ENCODE measurements around the gene SRSF7. TPM values are rescaled to one million over a fixed set of nuclear protein-coding genes. Genes with fewer than 3 reads are reported as not detected.

The SRSF7 gene
- total RNA-seq, 1 experiment from 2014 or later: 377 TPM

DNA sequence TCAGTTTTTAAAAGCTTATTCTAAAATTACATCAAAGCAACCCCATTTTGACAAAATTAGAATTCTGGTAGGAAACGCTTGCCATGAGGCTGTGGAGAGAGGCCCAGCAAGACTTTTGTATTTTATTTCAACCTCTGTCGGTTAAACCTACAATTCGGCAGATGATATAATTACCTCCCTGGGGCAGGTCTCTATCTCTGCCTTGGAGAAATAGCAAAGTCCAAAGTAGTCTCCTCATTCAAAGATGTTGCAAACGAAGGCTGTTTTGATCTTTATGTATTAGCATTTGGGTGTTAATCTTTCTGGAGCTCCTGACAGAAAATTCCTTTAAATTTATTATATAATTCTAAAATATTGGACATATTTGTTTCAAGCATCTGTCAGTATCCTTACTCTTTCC is 49.6 kb downstream of the SRSF7 start:
- DNase-seq (ENCODE audit: low read depth): no peak

DNA sequence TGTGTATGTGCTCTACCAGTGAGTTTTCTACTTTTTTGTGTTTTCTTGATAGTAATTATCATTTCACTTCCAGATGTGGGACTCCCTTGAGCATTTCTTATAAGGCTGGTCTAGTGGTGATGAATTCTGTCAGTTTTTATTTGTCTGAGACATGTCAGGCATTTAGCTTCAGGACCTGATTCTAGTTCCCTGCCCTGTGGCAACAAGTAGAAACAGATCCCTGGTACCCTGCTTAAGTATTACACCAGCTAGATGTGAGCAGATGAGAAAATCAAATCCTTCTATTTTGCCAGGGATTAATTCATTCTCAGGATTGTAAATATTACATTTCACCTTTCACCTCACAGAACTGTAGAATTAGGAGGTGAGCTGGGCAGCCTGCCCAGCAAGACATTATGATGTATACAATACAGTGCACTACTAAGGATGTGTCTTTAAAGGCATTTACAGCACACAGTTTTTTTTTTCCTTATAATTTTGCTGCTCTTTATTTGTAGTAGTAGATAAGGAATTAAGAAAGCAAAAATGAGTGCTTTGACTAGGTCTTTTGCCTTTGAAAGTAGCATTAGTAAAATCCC is 50.2 kb downstream of the SRSF7 start:
- no peak for DNase-seq (ENCODE audit: low read depth)

DNA sequence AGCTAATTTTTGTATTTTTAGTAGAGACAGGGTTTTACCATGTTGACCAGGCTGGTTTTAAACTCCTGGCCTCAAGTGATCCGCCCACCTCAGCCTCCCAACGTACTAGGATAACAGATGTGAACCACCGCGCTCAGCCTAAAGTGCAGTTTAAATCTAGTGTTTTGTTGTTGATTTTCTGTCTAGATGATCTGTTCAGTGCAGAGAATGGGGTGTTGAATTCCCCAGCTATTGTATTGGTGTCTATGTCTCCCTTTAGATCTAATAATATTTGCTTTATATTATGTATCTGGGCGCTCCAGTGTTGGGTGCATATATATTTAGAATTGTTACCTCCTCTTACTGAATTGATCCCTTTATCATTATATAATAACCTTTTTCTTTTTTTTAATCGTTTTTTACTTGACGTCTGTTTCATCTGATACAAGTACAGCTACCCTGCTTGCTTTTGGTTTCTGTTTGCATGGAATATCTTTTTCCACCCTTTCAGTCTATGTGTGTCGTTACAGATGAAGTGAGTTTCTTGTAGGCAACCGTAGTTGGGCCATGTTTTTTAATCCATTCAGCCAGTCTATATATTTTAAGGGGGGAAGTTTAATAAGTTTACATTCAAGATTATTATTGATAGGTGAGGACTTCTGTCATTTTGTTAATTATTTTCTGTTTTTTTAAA is 50.9 kb downstream of the SRSF7 start:
- no peak for DNase-seq (ENCODE audit: low read depth)

DNA sequence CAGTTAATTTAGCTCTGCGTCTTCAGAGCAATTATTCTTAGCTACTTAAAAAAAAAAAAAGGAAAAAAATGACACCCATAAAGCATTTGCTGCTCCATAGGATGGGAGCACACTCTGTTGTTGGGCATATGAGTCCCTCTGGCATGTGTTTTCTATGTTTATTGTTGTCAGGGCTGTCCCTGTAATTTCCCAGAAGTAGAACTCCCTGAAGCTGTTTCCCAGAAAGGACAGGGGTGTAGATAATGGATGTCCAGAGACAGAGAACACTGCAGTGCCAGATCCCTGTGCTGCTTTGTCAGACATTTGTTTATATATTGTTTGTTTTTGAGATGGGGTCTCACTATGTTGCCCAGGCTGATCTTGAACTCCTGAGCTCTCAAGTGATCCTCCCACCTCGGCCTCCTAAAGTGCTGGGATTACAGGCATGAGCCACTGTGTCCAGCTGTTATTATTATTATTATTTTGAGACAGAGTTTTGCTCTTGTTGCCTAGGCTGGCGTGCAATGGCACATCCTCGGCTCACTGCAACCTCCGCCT is 52.6 kb downstream of the SRSF7 start:
- no peak for DNase-seq (ENCODE audit: low read depth)

DNA sequence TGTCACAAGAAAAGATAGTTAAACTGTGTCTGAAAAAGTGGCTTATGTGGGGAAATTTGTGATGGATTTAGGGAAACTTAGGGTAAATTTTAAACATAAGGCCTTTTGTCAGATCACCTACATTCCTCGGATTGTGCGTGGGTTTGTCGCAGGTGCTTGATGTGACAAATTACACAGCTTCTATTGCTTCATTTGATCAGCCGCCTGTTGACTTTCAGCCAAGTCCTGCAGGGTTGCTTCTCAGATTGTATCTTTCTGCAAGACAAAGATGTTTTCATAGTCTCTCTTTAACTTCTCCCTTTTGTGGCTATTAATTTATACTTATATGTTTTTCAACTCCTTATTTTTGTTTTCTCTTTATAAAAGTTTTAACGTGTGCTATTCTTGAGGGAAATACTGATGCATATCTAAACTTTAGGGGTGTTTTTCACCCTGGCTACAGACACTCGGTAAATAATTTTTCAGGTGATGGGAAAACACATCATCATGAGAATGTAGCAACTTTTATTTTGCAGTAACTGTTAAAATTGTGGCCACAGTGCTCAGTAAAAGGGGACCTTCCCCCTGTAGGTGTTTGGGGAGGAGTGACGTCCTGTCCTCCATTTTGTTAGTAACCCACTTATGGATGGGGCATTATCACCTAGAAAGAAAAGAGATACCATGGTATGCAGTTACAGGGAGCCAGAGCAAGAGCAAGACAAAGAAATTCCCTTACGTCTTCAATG is 53.9 kb downstream of the SRSF7 start:
- DNase-seq (ENCODE audit: low read depth): no peak

Other genes starting within 250 kb of the SRSF7 start
- 46.9 and 52.7 TPM in 2 replicates for gene HNRNPLL, start 148.4 kb downstream of the SRSF7 start, total RNA-seq (2014; rRNA removed; shearing (Covaris generic))
- gene GALM, start 85.2 kb downstream of the SRSF7 start, total RNA-seq (2014; rRNA removed; shearing (Covaris generic)): 3.3 and 3.6 TPM in 2 replicates
- gene GEMIN6, start 26.8 kb upstream of the SRSF7 start, total RNA-seq (2014; rRNA removed; shearing (Covaris generic)): 23.0 and 26.6 TPM in 2 replicates
- gene DHX57, start 124.6 kb upstream of the SRSF7 start, total RNA-seq (2014; rRNA removed; shearing (Covaris generic)): 19.3 and 44.3 TPM in 2 replicates
- 50.1 and 82.2 TPM in 2 replicates for gene MORN2, start 124.6 kb upstream of the SRSF7 start, total RNA-seq (2014; rRNA removed; shearing (Covaris generic))
- gene ARHGEF33, start 138.5 kb upstream of the SRSF7 start, total RNA-seq (2014; rRNA removed; shearing (Covaris generic)): 0.03 TPM in 1 of 2 replicates, not detected in the other